ENCODE results near the gene SEMA3F.
A peak's percentile ranks its signal among the peaks of the same experiment; 100 is the strongest.

The SEMA3F gene

GRCh38 chr3:50164481-50164880 lies 9.4 kb downstream of the SEMA3F start:
- H3K36me3 ChIP-seq (ENCODE audit: control insufficient read depth in 1 of 2, insufficient read depth in 2 of 2, low read depth in 1 of 2, low read length in 2 of 2), result peaks cover 0 to 31% of the 10 kb centered on the region in 2 experiments
- H3K27ac ChIP-seq (ENCODE audit: low read length, poor library complexity, severe bottlenecking), result no peak overlapping the region
- no peak overlapping the region for H3K18ac ChIP-seq (ENCODE audit: low read depth in 1 of 2, low read length in 2 of 2)
- 69% methylated on average over 1 of the region's 1 CpG for WGBS
- no peak overlapping the region for H2BK5ac ChIP-seq (ENCODE audit: low read depth, low read length, poor library complexity, severe bottlenecking)
- H3K4me3 ChIP-seq (ENCODE audit: insufficient read depth in 1 of 2, low read depth in 1 of 2, low read length in 2 of 2), result peak overlapping the region in 1 of 2 experiments; percentile 48
- H3K9me3 ChIP-seq (ENCODE audit: control insufficient read depth, low read length), result no peaks in the 10 kb centered on the region
- H4K8ac ChIP-seq (ENCODE audit: low read length), result no peak overlapping the region
- no peak overlapping the region for H2BK15ac ChIP-seq (ENCODE audit: low read depth, poor library complexity, severe bottlenecking)
- H3K4ac ChIP-seq (ENCODE audit: low read depth in 1 of 2, low read length in 2 of 2), result no peak overlapping the region
- no peak overlapping the region for H3K4me2 ChIP-seq (ENCODE audit: low read length, poor library complexity, severe bottlenecking)
- H2AK5ac ChIP-seq (ENCODE audit: low read length, severe bottlenecking), result peak overlapping the region; percentile 19
- H4K91ac ChIP-seq (ENCODE audit: low read length), result no peak overlapping the region
- peaks cover 6 to 7% of the 10 kb centered on the region in 2 experiments for H3K27me3 ChIP-seq (ENCODE audit: control insufficient read depth in 1 of 2, insufficient read depth in 1 of 2, low read length in 2 of 2)
- no peaks in the 10 kb centered on the region for H3K79me1 ChIP-seq (replicated peaks; ENCODE audit: low read length, poor library complexity, severe bottlenecking)
- peaks cover 59% of the 10 kb centered on the region for H3K4me1 ChIP-seq (ENCODE audit: control insufficient read depth, insufficient read depth, low read depth, low read length)
- H2BK120ac ChIP-seq (ENCODE audit: low read depth, low read length), result no peak overlapping the region
- no peak overlapping the region for H2BK12ac ChIP-seq (ENCODE audit: low read length in 2 of 2)
- DNase-seq, result no peak
- H3K14ac ChIP-seq (ENCODE audit: low read length in 2 of 2), result no peak overlapping the region
- no peak overlapping the region for H2AFZ ChIP-seq (ENCODE audit: low read depth, low read length)
- H3K9ac ChIP-seq (ENCODE audit: low read length), result peak overlapping the region; percentile 27
- H3K23ac ChIP-seq (ENCODE audit: low read length in 2 of 2), result no peak overlapping the region

- Histone ChIP-seq H2BK12ac (ENCODE audit: low read length in 2 of 2) (peak overlapping the region in 1 of 2 experiments; percentile 40), H2AFZ (ENCODE audit: low read depth, low read length) (no peak overlapping the region), H4K8ac (ENCODE audit: low read length) (no peak overlapping the region), H2BK5ac (ENCODE audit: low read depth, low read length, poor library complexity, severe bottlenecking) (peak overlapping the region; percentile 67), H2AK5ac (ENCODE audit: low read length, severe bottlenecking) (peak overlapping the region; percentile 24), H3K4me1 (ENCODE audit: control insufficient read depth, insufficient read depth, low read depth, low read length) (peaks cover 62% of the 10 kb centered on the region), H3K27me3 (ENCODE audit: control insufficient read depth in 1 of 2, insufficient read depth in 1 of 2, low read length in 2 of 2) (peaks cover 4 to 7% of the 10 kb centered on the region in 2 experiments), H3K14ac (ENCODE audit: low read length in 2 of 2) (peak overlapping the region in 1 of 2 experiments; percentile 85), H3K4me2 (ENCODE audit: low read length, poor library complexity, severe bottlenecking) (no peak overlapping the region), H4K91ac (ENCODE audit: low read length) (peak overlapping the region; percentile 44), H3K36me3 (ENCODE audit: control insufficient read depth in 1 of 2, insufficient read depth in 2 of 2, low read depth in 1 of 2, low read length in 2 of 2) (peaks cover 0 to 24% of the 10 kb centered on the region in 2 experiments), H3K79me1 (replicated peaks; ENCODE audit: low read length, poor library complexity, severe bottlenecking) (no peaks in the 10 kb centered on the region), H2BK120ac (ENCODE audit: low read depth, low read length) (no peak overlapping the region), H3K9ac (ENCODE audit: low read length) (peak overlapping the region; percentile 1), H3K27ac (ENCODE audit: low read length, poor library complexity, severe bottlenecking) (peak overlapping the region; percentile 86), H2BK15ac (ENCODE audit: low read depth, poor library complexity, severe bottlenecking) (no peak overlapping the region), H3K4ac (ENCODE audit: low read depth in 1 of 2, low read length in 2 of 2) (peak overlapping the region in 1 of 2 experiments; percentile 49), H3K9me3 (ENCODE audit: control insufficient read depth, low read length) (no peaks in the 10 kb centered on the region), H3K4me3 (ENCODE audit: insufficient read depth in 1 of 2, low read depth in 1 of 2, low read length in 2 of 2) (peak overlapping the region in 1 of 2 experiments; percentile 48), H3K18ac (ENCODE audit: low read depth in 1 of 2, low read length in 2 of 2) (peak overlapping the region; percentile 47 to 79), H3K23ac (ENCODE audit: low read length in 2 of 2) (no peak overlapping the region)
- WGBS, result 63% methylated on average over 7 of the region's 7 CpGs
- DNase-seq, result no peak
These were observed 10.1 kb downstream of the SEMA3F start for GRCh38 chr3:50164984-50165909.

GRCh38 chr3:50165910-50166538 lies 10.9 kb downstream of the SEMA3F start:
- WGBS, result 41% methylated on average over 15 of the region's 15 CpGs
- no peak for DNase-seq
- peak overlapping the region in 1 of 2 experiments; percentile 49 for H3K4ac ChIP-seq (ENCODE audit: low read depth in 1 of 2, low read length in 2 of 2)

DNA sequence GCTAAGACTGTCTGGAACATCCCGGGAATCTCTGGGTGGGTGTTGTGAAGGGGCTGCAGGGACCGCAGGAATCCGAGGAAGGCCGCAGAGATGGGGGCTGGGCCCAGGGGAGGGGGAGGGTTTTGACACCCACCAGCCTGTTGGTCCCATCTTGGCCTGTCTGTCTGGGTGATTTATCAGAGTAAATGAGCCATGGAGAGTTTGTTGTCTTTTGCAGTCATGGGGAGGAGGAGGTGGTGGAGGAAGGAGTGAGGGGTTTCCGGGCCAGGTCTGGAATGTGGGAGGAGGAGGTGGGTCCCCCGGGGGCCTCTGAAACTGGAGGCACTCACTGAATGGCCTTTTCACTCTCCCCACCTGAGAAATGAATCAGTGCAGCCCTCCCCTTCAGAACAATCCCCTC lies 11.5 kb downstream of the SEMA3F start:
- Histone ChIP-seq H3K79me1 (replicated peaks; ENCODE audit: low read length, poor library complexity, severe bottlenecking) (no peaks in the 10 kb centered on the region), H3K4me1 (ENCODE audit: control insufficient read depth, insufficient read depth, low read depth, low read length) (peaks cover 73% of the 10 kb centered on the region), H4K8ac (ENCODE audit: low read length) (no peak overlapping the region), H4K91ac (ENCODE audit: low read length) (no peak overlapping the region), H3K27me3 (ENCODE audit: control insufficient read depth in 1 of 2, insufficient read depth in 1 of 2, low read length in 2 of 2) (peaks cover 0 to 6% of the 10 kb centered on the region in 2 experiments), H2BK5ac (ENCODE audit: low read depth, low read length, poor library complexity, severe bottlenecking) (peak overlapping the region; percentile 1), H2AFZ (ENCODE audit: low read depth, low read length) (no peak overlapping the region), H2BK15ac (ENCODE audit: low read depth, poor library complexity, severe bottlenecking) (no peak overlapping the region), H2BK120ac (ENCODE audit: low read depth, low read length) (no peak overlapping the region), H2BK12ac (ENCODE audit: low read length in 2 of 2) (peak overlapping the region in 1 of 2 experiments; percentile 15), H3K9me3 (ENCODE audit: control insufficient read depth, low read length) (no peaks in the 10 kb centered on the region), H3K18ac (ENCODE audit: low read depth in 1 of 2, low read length in 2 of 2) (peak overlapping the region in 1 of 2 experiments; percentile 43), H3K4me3 (ENCODE audit: insufficient read depth in 1 of 2, low read depth in 1 of 2, low read length in 2 of 2) (no peak overlapping the region), H3K23ac (ENCODE audit: low read length in 2 of 2) (no peak overlapping the region), H2AK5ac (ENCODE audit: low read length, severe bottlenecking) (peak overlapping the region; percentile 0), H3K4me2 (ENCODE audit: low read length, poor library complexity, severe bottlenecking) (peak overlapping the region; percentile 30), H3K27ac (ENCODE audit: low read length, poor library complexity, severe bottlenecking) (peak overlapping the region; percentile 87), H3K9ac (ENCODE audit: low read length) (no peak overlapping the region), H3K14ac (ENCODE audit: low read length in 2 of 2) (no peak overlapping the region), H3K4ac (ENCODE audit: low read depth in 1 of 2, low read length in 2 of 2) (peak overlapping the region in 1 of 2 experiments; percentile 0), H3K36me3 (ENCODE audit: control insufficient read depth in 1 of 2, insufficient read depth in 2 of 2, low read depth in 1 of 2, low read length in 2 of 2) (peaks cover 0 to 20% of the 10 kb centered on the region in 2 experiments)
- WGBS, result 30% methylated on average over 5 of the region's 6 CpGs
- DNase-seq, result no peak

More at GRCh38 chr3:50165910-50166538, 10.9 kb downstream of the SEMA3F start:
- peaks cover 0 to 6% of the 10 kb centered on the region in 2 experiments for H3K27me3 ChIP-seq (ENCODE audit: control insufficient read depth in 1 of 2, insufficient read depth in 1 of 2, low read length in 2 of 2)
- peak overlapping the region; percentile 1 for H3K9ac ChIP-seq (ENCODE audit: low read length)
- H2BK5ac ChIP-seq (ENCODE audit: low read depth, low read length, poor library complexity, severe bottlenecking), result peak overlapping the region; percentile 67
- H2AFZ ChIP-seq (ENCODE audit: low read depth, low read length), result no peak overlapping the region
- H3K9me3 ChIP-seq (ENCODE audit: control insufficient read depth, low read length), result no peaks in the 10 kb centered on the region
- peak overlapping the region; percentile 24 for H2AK5ac ChIP-seq (ENCODE audit: low read length, severe bottlenecking)
- H3K4me2 ChIP-seq (ENCODE audit: low read length, poor library complexity, severe bottlenecking), result peak overlapping the region; percentile 11
- no peak overlapping the region for H3K23ac ChIP-seq (ENCODE audit: low read length in 2 of 2)
- H2BK15ac ChIP-seq (ENCODE audit: low read depth, poor library complexity, severe bottlenecking), result no peak overlapping the region
- H4K8ac ChIP-seq (ENCODE audit: low read length), result no peak overlapping the region
- H3K79me1 ChIP-seq (replicated peaks; ENCODE audit: low read length, poor library complexity, severe bottlenecking), result no peaks in the 10 kb centered on the region
- no peak overlapping the region for H2BK120ac ChIP-seq (ENCODE audit: low read depth, low read length)
- peak overlapping the region in 1 of 2 experiments; percentile 79 for H3K18ac ChIP-seq (ENCODE audit: low read depth in 1 of 2, low read length in 2 of 2)
- H3K4me1 ChIP-seq (ENCODE audit: control insufficient read depth, insufficient read depth, low read depth, low read length), result peaks cover 67% of the 10 kb centered on the region
- peak overlapping the region; percentile 44 for H4K91ac ChIP-seq (ENCODE audit: low read length)
- no peak overlapping the region for H3K4me3 ChIP-seq (ENCODE audit: insufficient read depth in 1 of 2, low read depth in 1 of 2, low read length in 2 of 2)
- H3K36me3 ChIP-seq (ENCODE audit: control insufficient read depth in 1 of 2, insufficient read depth in 2 of 2, low read depth in 1 of 2, low read length in 2 of 2), result peaks cover 0 to 23% of the 10 kb centered on the region in 2 experiments
- peak overlapping the region; percentile 86 for H3K27ac ChIP-seq (ENCODE audit: low read length, poor library complexity, severe bottlenecking)
- peak overlapping the region in 1 of 2 experiments; percentile 85 for H3K14ac ChIP-seq (ENCODE audit: low read length in 2 of 2)
- peak overlapping the region; percentile 40 to 51 for H2BK12ac ChIP-seq (ENCODE audit: low read length in 2 of 2)
